Thoracic aorta (tissue), 2 donors: ENCODE measurements around the gene CENPP. TPM values are rescaled to one million over a fixed set of nuclear protein-coding genes. Genes with fewer than 3 reads are reported as not detected.

ENCODE experiments used
- ATAC-seq: fragments of 150-250 bp; one replicate; pipeline ENCODE4 v1.8.0; 2017; ENCODE audit warnings: low read depth; ENCODE audit not compliant: insufficient number of reproducible peaks, low FRiP score
- DNase-seq: peaks from one replicate; pipeline ENCODE4 v3.0.0-alpha.2; 2020; ENCODE audit warnings: low spot score
- H3K27ac ChIP-seq, 2 donors: fragments of 200-600 bp; sonication (generic); 1 replicate in 1 of 2; 2 replicates in 1 of 2; pipeline ENCODE4 v1.5.1; 2016; ENCODE audit warnings: mild to moderate bottlenecking in 2 of 2, moderate library complexity in 2 of 2
- H3K27me3 ChIP-seq: fragments of 200-600 bp; sonication (generic); replicated peaks from 2 replicates; pipeline ENCODE4 v1.6.0; 2016; ENCODE audit warnings: mild to moderate bottlenecking; ENCODE audit not compliant: insufficient read depth
- H3K36me3 ChIP-seq: fragments of 200-600 bp; sonication (generic); one replicate; pipeline ENCODE4 v1.5.1; 2016
- H3K4me1 ChIP-seq, 2 donors: fragments of 200-600 bp; sonication (generic); 1 replicate in 1 of 2; 2 replicates in 1 of 2; pipeline versions ENCODE4 v1.5.1 to v1.6.0; 2016; ENCODE audit warnings: low read depth in 2 of 2, mild to moderate bottlenecking in 1 of 2; ENCODE audit not compliant: control insufficient read depth in 1 of 2
- H3K4me3 ChIP-seq: fragments of 200-600 bp; sonication (generic); 2 replicates; pipeline ENCODE4 v1.5.1; 2016; ENCODE audit warnings: mild to moderate bottlenecking
- H3K9me3 ChIP-seq: fragments of 200-600 bp; sonication (generic); 2 replicates; pipeline ENCODE4 v1.5.1; 2016
- total RNA-seq, 2 donors: library from RNA; depleted of rRNA; stranded (reverse); fragments of >200 nt; gene quantifications; one replicate each; pipeline versions ENCODE4 v1.1.0 to v1.2.3, GENCODE V29; 2016
- TF ChIP-seq, protein P1 (sequence below): fragments of 200-600 bp; sonication (generic); IDR thresholded peaks from one replicate; pipeline ENCODE4 v1.5.1; 2019; ENCODE audit warnings: antibody characterized with exemption

Gene CENPP
- total RNA-seq, 2 donors from 2014 or later = 3.8 to 13.6 TPM

DNA sequence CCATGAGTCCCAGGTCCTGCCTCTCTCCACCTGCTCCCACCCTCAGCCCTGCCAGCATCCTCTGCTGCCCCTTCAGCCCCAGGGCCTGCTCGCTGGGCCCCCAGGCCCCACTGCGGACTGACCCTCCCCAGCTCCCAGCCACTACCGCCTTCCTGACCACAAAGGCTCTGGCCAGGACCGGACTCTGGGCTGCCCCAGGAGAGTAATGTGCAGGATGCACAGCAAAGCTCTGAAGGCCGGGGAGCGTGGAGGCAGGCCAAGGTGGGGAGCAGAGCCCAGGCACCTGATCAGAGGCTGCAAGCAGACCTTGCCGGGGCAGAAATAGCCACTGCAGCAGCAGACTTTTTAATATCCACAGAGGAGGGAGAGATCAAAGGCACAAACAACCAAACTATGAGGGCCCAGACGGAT, 316.3 kb downstream of the CENPP start:
- no peak overlapping the region for H3K27ac ChIP-seq
- no peaks in the 10 kb centered on the region for H3K27me3 ChIP-seq
- no peak for ATAC-seq
- H3K36me3 ChIP-seq = peaks cover 45% of the 10 kb centered on the region
- H3K4me1 ChIP-seq = no peaks in the 10 kb centered on the region
- no peak for DNase-seq
- H3K4me3 ChIP-seq = no peak overlapping the region
- H3K9me3 ChIP-seq = peaks cover 3% of the 10 kb centered on the region
- TF ChIP-seq, protein P1, sequence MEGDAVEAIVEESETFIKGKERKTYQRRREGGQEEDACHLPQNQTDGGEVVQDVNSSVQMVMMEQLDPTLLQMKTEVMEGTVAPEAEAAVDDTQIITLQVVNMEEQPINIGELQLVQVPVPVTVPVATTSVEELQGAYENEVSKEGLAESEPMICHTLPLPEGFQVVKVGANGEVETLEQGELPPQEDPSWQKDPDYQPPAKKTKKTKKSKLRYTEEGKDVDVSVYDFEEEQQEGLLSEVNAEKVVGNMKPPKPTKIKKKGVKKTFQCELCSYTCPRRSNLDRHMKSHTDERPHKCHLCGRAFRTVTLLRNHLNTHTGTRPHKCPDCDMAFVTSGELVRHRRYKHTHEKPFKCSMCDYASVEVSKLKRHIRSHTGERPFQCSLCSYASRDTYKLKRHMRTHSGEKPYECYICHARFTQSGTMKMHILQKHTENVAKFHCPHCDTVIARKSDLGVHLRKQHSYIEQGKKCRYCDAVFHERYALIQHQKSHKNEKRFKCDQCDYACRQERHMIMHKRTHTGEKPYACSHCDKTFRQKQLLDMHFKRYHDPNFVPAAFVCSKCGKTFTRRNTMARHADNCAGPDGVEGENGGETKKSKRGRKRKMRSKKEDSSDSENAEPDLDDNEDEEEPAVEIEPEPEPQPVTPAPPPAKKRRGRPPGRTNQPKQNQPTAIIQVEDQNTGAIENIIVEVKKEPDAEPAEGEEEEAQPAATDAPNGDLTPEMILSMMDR = no peak

DNA sequence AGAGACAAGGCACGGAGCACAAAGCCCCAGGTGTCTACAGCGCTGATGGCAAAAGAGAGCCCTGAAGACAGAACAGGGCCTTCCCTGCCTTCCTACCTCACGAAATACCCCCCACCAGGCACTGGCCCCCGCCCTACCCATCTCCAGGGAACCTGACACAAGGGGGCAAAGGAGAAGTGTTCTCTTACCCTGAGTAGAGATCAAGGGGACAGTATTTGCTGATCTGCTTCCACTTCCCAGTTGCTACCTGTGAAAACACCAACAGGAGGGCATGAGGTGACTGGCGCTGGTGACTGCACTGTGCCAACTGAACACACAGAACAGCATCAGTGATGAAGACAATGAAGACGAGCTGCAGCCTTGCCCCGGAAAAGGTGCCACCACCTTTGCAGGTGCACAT, 316.8 kb downstream of the CENPP start:
- no peak overlapping the region for H3K27ac ChIP-seq
- TF ChIP-seq, protein P1 = no peak
- H3K36me3 ChIP-seq = peaks cover 41% of the 10 kb centered on the region
- no peaks in the 10 kb centered on the region for H3K4me1 ChIP-seq
- no peak for ATAC-seq
- H3K9me3 ChIP-seq = peaks cover 3% of the 10 kb centered on the region
- DNase-seq = no peak
- no peak overlapping the region for H3K4me3 ChIP-seq
- H3K27me3 ChIP-seq = no peaks in the 10 kb centered on the region

DNA sequence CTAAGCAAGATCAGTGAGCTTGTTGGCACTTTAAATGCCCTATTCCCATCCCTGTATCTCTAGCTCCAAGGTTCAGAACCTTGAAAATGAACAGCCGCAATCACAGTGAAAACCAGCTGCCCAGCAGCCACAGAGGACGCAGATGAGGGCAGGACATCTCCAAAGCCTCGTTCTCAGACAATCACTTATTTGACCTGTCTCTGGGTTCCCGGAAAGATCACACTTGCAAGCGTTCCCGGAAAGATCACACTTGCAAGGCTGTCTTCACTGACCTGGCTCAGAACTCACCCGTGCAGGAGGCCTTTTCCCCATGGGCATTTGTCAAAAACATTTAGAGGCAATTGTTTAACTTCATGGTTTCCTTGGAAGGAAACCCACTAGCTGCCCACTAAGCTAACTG, 318.5 kb downstream of the CENPP start:
- H3K27me3 ChIP-seq = no peaks in the 10 kb centered on the region
- H3K9me3 ChIP-seq = peaks cover 3% of the 10 kb centered on the region
- H3K4me1 ChIP-seq = no peaks in the 10 kb centered on the region
- DNase-seq (no peak), ATAC-seq (no peak)
- TF ChIP-seq, protein P1 = no peak
- H3K36me3 ChIP-seq = peaks cover 37% of the 10 kb centered on the region
- no peak overlapping the region for H3K4me3 ChIP-seq
- no peak overlapping the region for H3K27ac ChIP-seq

DNA sequence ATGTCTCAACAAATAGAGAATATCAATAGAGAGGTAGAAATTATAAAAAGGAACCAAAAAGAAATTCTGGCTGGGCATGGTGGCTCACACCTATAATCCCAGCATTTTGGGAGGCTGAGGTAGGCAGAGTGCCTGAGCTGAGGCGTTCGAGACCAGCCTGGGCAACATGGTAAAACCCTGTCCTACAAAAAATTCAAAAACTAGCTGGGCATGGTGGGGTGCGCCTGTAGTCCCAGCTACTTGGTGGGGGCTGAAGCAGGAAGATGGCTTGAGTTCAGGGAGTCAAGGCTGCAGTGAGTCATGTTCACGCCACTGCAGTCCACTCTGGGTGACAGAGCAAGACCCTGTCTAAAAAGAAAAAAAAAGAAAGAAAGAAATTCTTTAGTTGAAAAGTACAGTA, 319.3 kb downstream of the CENPP start:
- Histone ChIP-seq H3K4me3 (no peak overlapping the region), H3K27me3 (no peaks in the 10 kb centered on the region), H3K27ac (no peak overlapping the region), H3K9me3 (peaks cover 3% of the 10 kb centered on the region), H3K36me3 (peaks cover 35% of the 10 kb centered on the region), H3K4me1 (no peaks in the 10 kb centered on the region)
- no peak for DNase-seq
- no peak for ATAC-seq
- TF ChIP-seq, protein P1 = no peak

DNA sequence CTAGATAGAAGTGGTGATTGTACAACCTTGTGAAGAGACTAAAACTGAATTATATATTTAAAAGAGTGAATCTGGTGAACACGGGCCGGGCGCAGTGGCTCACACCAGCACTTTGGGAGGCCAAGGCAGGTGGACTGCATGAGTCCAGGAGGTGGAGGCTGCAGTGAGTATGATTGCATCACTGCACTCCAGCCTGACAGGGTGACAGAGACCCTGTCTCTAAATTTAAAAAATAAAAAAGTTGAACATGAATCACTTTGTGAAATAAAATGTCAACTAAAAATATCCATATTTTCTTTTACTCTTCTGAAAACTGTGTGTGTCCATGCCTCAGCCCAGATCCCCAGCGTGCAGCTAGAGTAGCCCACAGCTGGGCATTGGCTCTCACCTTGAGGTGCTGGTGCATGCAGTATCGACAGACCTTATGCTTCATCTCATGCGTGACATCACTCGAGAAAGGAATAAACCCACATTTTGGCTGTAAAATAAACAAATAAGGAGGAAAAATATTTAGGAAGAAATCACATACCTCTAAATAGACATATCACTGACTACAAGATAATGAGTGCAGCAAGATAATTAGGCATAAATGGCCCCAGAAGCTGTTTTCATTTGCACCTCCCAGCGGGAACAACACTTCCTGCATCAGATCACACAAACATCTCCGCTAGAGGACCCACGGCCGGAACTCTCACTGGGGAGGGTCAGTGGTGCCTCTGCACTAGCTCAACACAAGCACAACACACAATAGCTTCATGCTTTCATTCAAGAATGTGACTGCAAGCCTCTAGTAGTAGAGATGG, 322.1 kb downstream of the CENPP start:
- Histone ChIP-seq H3K9me3 (peaks cover 3% of the 10 kb centered on the region), H3K27ac (no peak overlapping the region), H3K4me1 (no peaks in the 10 kb centered on the region), H3K4me3 (no peak overlapping the region), H3K27me3 (no peaks in the 10 kb centered on the region), H3K36me3 (peaks cover 26% of the 10 kb centered on the region)
- TF ChIP-seq, protein P1 = no peak
- DNase-seq (no peak), ATAC-seq (no peak)
